ENCODE measurements around the gene PTPRD. TPM values are rescaled to one million over a fixed set of nuclear protein-coding genes. Genes with fewer than 3 reads are reported as not detected.

Gene PTPRD
- total RNA-seq, 2 experiments from 2014 or later, result 0.10 TPM; not detected in 1

- no peak for DNase-seq
- Mint-ChIP-seq H3K4me3 (no peak overlapping the region), H3K36me3 (no peaks in the 10 kb centered on the region), H3K9me3 (no peaks in the 10 kb centered on the region), H3K27ac (no peak overlapping the region), H3K4me1 (ENCODE audit: low read depth) (no peaks in the 10 kb centered on the region), H3K27me3 (no peaks in the 10 kb centered on the region)
- CTCF ChIA-PET, result no interaction called here
- POLR2A ChIA-PET, result no interaction called here
- intact Hi-C loops (cut with micrococcal nuclease), result no loop called here
Measured at GRCh38 chr9:8349376-8349775, 2263.4 kb downstream of the PTPRD start.

GRCh38 chr9:8348756-8349155 lies 2264.0 kb downstream of the PTPRD start:
- Mint-ChIP-seq H3K36me3 (no peaks in the 10 kb centered on the region), H3K4me3 (no peak overlapping the region), H3K27me3 (no peaks in the 10 kb centered on the region), H3K9me3 (no peaks in the 10 kb centered on the region), H3K4me1 (ENCODE audit: low read depth) (no peaks in the 10 kb centered on the region), H3K27ac (no peak overlapping the region)
- ChIA-PET CTCF (no interaction called here), POLR2A (no interaction called here)
- intact Hi-C loops (cut with micrococcal nuclease), result no loop called here
- DNase-seq, result no peak

GRCh38 chr9:8346296-8346695 lies 2266.5 kb downstream of the PTPRD start:
- Mint-ChIP-seq H3K27me3 (peaks cover 3% of the 10 kb centered on the region), H3K9me3 (no peaks in the 10 kb centered on the region), H3K36me3 (no peaks in the 10 kb centered on the region), H3K4me1 (ENCODE audit: low read depth) (no peaks in the 10 kb centered on the region), H3K27ac (no peak overlapping the region), H3K4me3 (no peak overlapping the region)
- ChIA-PET POLR2A (no interaction called here), CTCF (no interaction called here)
- intact Hi-C loops (cut with micrococcal nuclease), result no loop called here
- DNase-seq, result no peak

- Mint-ChIP-seq H3K4me3 (no peak overlapping the region), H3K27ac (no peak overlapping the region), H3K36me3 (no peaks in the 10 kb centered on the region), H3K4me1 (ENCODE audit: low read depth) (no peaks in the 10 kb centered on the region), H3K9me3 (no peaks in the 10 kb centered on the region), H3K27me3 (peaks cover 5% of the 10 kb centered on the region)
- intact Hi-C loops (cut with micrococcal nuclease), result no loop called here
- no peak for DNase-seq
- ChIA-PET CTCF (no interaction called here), POLR2A (no interaction called here)
Measured at GRCh38 chr9:8338767-8339510, 2273.9 kb downstream of the PTPRD start.

- Mint-ChIP-seq H3K36me3 (no peaks in the 10 kb centered on the region), H3K9me3 (no peaks in the 10 kb centered on the region), H3K27ac (no peak overlapping the region), H3K4me1 (ENCODE audit: low read depth) (no peaks in the 10 kb centered on the region), H3K27me3 (peaks cover 5% of the 10 kb centered on the region), H3K4me3 (no peak overlapping the region)
- no peak for DNase-seq
- CTCF ChIA-PET, result interaction anchor here (0.6 kb wide), 1 partner anchor 374 kb away, joined by 4 read pairs; no protein-coding TSS in a partner anchor
- POLR2A ChIA-PET, result no interaction called here
- intact Hi-C loops (cut with micrococcal nuclease), result no loop called here
Measured at GRCh38 chr9:8337834-8338766, 2274.7 kb downstream of the PTPRD start.

- H3K4me3 Mint-ChIP-seq, result no peak overlapping the region
- H3K27me3 Mint-ChIP-seq, result peaks cover 12% of the 10 kb centered on the region
- H3K9me3 Mint-ChIP-seq, result no peaks in the 10 kb centered on the region
- POLR2A ChIA-PET, result no interaction called here
- no peaks in the 10 kb centered on the region for H3K36me3 Mint-ChIP-seq
- CTCF ChIA-PET, result no interaction called here
- DNase-seq, result no peak
- H3K4me1 Mint-ChIP-seq (ENCODE audit: low read depth), result no peaks in the 10 kb centered on the region
- H3K27ac Mint-ChIP-seq, result no peak overlapping the region
- intact Hi-C loops (cut with micrococcal nuclease), result no loop called here
Measured at GRCh38 chr9:8332871-8333270, 2279.9 kb downstream of the PTPRD start.

GRCh38 chr9:8332331-8332650 lies 2280.5 kb downstream of the PTPRD start:
- H3K36me3 Mint-ChIP-seq, result no peaks in the 10 kb centered on the region
- ChIA-PET POLR2A (no interaction called here), CTCF (no interaction called here)
- no peaks in the 10 kb centered on the region for H3K9me3 Mint-ChIP-seq
- peaks cover 12% of the 10 kb centered on the region for H3K27me3 Mint-ChIP-seq
- no peaks in the 10 kb centered on the region for H3K4me1 Mint-ChIP-seq (ENCODE audit: low read depth)
- no peak for DNase-seq
- no peak overlapping the region for H3K27ac Mint-ChIP-seq
- no peak overlapping the region for H3K4me3 Mint-ChIP-seq
- intact Hi-C loops (cut with micrococcal nuclease), result no loop called here

- no peak for DNase-seq
- Mint-ChIP-seq H3K27me3 (peaks cover 12% of the 10 kb centered on the region), H3K4me3 (no peak overlapping the region), H3K27ac (no peak overlapping the region), H3K36me3 (no peaks in the 10 kb centered on the region), H3K9me3 (no peaks in the 10 kb centered on the region), H3K4me1 (ENCODE audit: low read depth) (no peaks in the 10 kb centered on the region)
- intact Hi-C loops (cut with micrococcal nuclease), result no loop called here
- CTCF ChIA-PET, result no interaction called here
- POLR2A ChIA-PET, result no interaction called here
Measured at GRCh38 chr9:8331507-8332330, 2281.1 kb downstream of the PTPRD start.

GRCh38 chr9:8329561-8330283 lies 2283.1 kb downstream of the PTPRD start:
- peaks cover 11% of the 10 kb centered on the region for H3K27me3 Mint-ChIP-seq
- H3K9me3 Mint-ChIP-seq, result no peaks in the 10 kb centered on the region
- intact Hi-C loops (cut with micrococcal nuclease), result no loop called here
- H3K4me3 Mint-ChIP-seq, result no peak overlapping the region
- POLR2A ChIA-PET, result no interaction called here
- no peak for DNase-seq
- no peak overlapping the region for H3K27ac Mint-ChIP-seq
- H3K4me1 Mint-ChIP-seq (ENCODE audit: low read depth), result no peaks in the 10 kb centered on the region
- no peaks in the 10 kb centered on the region for H3K36me3 Mint-ChIP-seq
- CTCF ChIA-PET, result no interaction called here

GRCh38 chr9:8315211-8315610 lies 2297.6 kb downstream of the PTPRD start:
- intact Hi-C loops (cut with micrococcal nuclease), result no loop called here
- ChIA-PET CTCF (no interaction called here), POLR2A (no interaction called here)
- Mint-ChIP-seq H3K27me3 (peaks cover 3% of the 10 kb centered on the region), H3K4me3 (no peak overlapping the region), H3K36me3 (no peaks in the 10 kb centered on the region), H3K4me1 (ENCODE audit: low read depth) (no peaks in the 10 kb centered on the region), H3K27ac (no peak overlapping the region), H3K9me3 (peaks cover 2% of the 10 kb centered on the region)
- DNase-seq, result no peak

GRCh38 chr9:8309258-8309657 lies 2303.5 kb downstream of the PTPRD start:
- no peak for DNase-seq
- ChIA-PET POLR2A (no interaction called here), CTCF (no interaction called here)
- Mint-ChIP-seq H3K9me3 (peaks cover 13% of the 10 kb centered on the region), H3K27ac (no peak overlapping the region), H3K4me3 (no peak overlapping the region), H3K4me1 (ENCODE audit: low read depth) (no peaks in the 10 kb centered on the region), H3K27me3 (no peaks in the 10 kb centered on the region), H3K36me3 (peaks cover 2% of the 10 kb centered on the region)
- intact Hi-C loops (cut with micrococcal nuclease), result no loop called here

- Mint-ChIP-seq H3K4me1 (ENCODE audit: low read depth) (no peaks in the 10 kb centered on the region), H3K27me3 (no peaks in the 10 kb centered on the region), H3K9me3 (peaks cover 11% of the 10 kb centered on the region), H3K27ac (no peak overlapping the region), H3K36me3 (peaks cover 2% of the 10 kb centered on the region), H3K4me3 (no peak overlapping the region)
- POLR2A ChIA-PET, result no interaction called here
- CTCF ChIA-PET, result no interaction called here
- DNase-seq, result no peak
- intact Hi-C loops (cut with micrococcal nuclease), result no loop called here
Measured at GRCh38 chr9:8304720-8305119, 2308.1 kb downstream of the PTPRD start.
